OCI-LY1 (cell line): ENCODE results near the gene C9orf50.

Source experiments
- EZH2 ChIP-seq: fragments of 200-600 bp; sonication (generic), shearing (Covaris generic); IDR thresholded peaks from 2 replicates; pipeline ENCODE4 v1.8.0; 2017; ENCODE audit warnings: borderline replicate concordance, mixed run types, mild to moderate bottlenecking, antibody characterized with exemption, low read length, moderate library complexity, mixed read lengths
- TF ChIP-seq, protein P1 (sequence below): fragments of 200-600 bp; sonication (generic), shearing (Covaris generic); IDR thresholded peaks from 2 replicates; pipeline ENCODE4 v1.5.1; 2017; ENCODE audit warnings: mild to moderate bottlenecking, antibody characterized with exemption, low read length, moderate library complexity, mixed read lengths

DNA sequence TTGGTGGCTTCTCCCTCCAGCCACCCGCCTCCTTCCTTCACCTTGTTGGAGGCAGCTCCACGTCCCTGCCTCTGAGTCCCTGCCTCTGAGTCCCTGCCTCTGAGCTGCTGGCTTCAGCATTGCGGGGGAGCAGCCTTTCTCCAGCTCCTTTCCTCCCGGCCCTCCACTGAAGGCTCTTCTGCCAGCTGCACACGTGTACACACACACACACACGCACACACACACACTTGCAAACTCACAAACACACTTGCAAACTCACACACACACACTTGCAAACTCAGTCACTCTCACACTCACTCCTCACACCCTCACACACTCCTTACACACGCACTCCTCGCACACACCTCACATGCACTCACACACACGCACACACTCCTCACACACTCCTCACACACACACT, 45.1 kb downstream of the C9orf50 start:
- TF ChIP-seq, protein P1, sequence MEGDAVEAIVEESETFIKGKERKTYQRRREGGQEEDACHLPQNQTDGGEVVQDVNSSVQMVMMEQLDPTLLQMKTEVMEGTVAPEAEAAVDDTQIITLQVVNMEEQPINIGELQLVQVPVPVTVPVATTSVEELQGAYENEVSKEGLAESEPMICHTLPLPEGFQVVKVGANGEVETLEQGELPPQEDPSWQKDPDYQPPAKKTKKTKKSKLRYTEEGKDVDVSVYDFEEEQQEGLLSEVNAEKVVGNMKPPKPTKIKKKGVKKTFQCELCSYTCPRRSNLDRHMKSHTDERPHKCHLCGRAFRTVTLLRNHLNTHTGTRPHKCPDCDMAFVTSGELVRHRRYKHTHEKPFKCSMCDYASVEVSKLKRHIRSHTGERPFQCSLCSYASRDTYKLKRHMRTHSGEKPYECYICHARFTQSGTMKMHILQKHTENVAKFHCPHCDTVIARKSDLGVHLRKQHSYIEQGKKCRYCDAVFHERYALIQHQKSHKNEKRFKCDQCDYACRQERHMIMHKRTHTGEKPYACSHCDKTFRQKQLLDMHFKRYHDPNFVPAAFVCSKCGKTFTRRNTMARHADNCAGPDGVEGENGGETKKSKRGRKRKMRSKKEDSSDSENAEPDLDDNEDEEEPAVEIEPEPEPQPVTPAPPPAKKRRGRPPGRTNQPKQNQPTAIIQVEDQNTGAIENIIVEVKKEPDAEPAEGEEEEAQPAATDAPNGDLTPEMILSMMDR, result no peak
- no peak for TF ChIP-seq EZH2
